HG03575 (cell line): Measurements from ENCODE around the gene LRMDA.

Experiments
- ATAC-seq: cut with Tn5 transposase; IDR thresholded peaks from one replicate; pipeline ENCODE4 v1.9.1; 2021; ENCODE audit not compliant: unreplicated experiment, insufficient number of reproducible peaks, low FRiP score; ENCODE audit errors: extremely low read depth

Gene LRMDA

DNA sequence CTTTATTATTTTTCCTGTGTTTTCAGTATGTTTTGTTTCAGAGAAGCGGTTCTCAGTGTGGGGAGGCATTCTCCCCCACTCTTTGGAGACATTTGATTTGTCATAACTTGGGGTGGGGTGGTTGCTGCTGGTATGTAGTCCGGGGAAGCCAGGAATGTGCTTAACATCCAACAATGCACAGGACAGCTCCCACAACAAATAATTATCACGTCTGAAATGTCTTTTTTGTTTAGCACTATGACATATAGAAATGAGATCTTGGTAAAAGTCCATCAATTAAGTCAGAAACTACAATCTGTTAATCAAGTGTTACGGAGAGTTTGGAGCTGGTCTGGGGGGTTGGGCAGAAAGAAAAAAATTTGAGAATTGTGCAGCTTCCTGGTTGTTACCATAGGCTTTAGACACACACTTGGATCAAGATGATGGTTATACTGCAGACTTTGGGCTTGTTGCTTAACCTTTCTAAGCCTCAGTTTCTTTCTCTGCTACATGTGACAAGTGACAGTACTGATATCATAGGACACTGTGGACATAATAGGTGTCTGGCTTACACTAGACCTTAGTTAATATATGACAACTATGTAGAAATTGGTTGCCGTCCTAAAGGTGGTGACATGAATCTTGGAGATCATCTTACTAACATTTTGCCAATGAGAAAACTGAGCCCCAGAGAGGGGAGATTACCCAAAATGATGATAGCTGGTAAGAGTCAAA, 113.7 kb downstream of the LRMDA start:
- ATAC-seq = no peak

- ATAC-seq = no peak
Observed at GRCh38 chr10:75546004-75546403, 114.6 kb downstream of the LRMDA start.

GRCh38 chr10:75547391-75548298, 116.2 kb downstream of the LRMDA start:
- ATAC-seq = no peak

DNA sequence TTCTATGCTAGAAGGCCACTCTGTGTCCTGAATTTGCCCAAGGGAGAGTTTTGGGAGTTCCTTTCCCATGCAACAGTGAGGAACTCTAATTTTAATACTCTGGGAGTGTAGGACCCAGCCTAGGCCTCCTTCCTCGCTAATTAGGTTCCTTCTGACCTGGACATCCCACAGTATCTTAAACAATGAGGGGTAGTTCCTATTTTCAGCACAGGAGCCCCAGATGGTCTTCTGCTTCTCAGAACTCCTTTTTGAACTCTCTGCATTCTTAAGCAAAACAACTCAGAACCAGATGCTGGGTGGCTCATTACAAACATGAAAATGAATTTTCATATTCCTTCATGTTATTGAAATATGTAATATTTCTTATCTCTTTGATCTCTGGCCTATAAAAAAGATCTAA, 116.9 kb downstream of the LRMDA start:
- no peak for ATAC-seq

DNA sequence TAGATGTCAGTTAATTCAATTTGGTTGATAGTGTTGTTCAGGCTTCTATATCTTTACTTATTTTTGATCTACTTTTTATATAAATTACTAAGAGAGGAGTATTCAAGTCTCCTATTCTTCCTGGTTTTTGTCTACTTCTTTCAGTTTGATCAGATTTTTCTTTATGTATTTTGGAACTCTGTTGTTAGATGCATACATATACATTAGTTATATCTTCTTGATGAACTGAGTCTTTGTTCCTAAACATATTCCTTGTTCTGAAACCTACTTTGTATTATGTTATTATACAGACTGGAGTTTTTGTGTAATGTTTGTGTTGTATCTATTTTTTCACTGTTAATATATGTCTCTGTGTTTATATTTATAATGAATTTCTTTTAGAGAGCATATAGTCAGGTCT, 118.8 kb downstream of the LRMDA start:
- no peak for ATAC-seq

DNA sequence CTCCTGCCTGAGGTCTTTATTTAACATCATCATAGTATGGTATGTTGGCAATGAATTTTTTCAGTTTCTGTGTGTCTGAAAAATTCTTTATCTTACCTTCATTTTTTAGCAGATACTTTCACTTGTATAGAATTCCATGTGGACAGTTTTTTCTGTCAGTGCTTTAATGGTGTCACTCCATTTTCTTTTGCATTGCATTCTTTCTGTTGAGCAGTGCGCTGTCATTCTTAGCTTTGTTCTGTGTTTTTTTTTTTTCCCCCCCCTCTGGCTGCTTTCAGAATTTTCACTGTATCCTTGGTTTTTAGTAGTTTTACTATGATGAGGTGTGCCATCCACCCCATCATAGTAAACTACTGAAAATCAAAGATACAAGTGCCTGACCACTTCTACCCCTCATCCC, 120.7 kb downstream of the LRMDA start:
- ATAC-seq = no peak

DNA sequence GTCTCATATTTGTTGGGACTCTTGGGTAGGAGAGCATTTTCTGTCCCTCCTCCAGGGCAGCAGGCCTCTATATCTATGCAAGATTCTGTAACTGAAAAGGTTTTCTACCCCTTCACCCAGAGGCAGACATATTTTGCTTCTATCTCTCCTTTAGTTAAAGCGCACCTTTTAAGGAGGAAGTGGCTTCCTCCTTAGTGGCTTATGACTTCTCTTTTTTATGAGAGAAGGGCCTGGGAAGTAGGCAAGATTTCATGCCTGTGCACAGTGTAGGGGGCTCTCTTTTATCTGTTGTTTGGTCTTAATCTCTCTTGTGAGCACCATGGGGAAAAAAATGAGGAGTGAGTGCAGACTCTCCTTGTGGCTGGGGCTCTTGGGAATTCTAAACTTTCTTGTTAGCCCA, 122.1 kb downstream of the LRMDA start:
- ATAC-seq = no peak

- ATAC-seq = no peak
Observed at GRCh38 chr10:75555323-75555722, 123.9 kb downstream of the LRMDA start.

- ATAC-seq = no peak
Observed at GRCh38 chr10:75556320-75556719, 124.9 kb downstream of the LRMDA start.

DNA sequence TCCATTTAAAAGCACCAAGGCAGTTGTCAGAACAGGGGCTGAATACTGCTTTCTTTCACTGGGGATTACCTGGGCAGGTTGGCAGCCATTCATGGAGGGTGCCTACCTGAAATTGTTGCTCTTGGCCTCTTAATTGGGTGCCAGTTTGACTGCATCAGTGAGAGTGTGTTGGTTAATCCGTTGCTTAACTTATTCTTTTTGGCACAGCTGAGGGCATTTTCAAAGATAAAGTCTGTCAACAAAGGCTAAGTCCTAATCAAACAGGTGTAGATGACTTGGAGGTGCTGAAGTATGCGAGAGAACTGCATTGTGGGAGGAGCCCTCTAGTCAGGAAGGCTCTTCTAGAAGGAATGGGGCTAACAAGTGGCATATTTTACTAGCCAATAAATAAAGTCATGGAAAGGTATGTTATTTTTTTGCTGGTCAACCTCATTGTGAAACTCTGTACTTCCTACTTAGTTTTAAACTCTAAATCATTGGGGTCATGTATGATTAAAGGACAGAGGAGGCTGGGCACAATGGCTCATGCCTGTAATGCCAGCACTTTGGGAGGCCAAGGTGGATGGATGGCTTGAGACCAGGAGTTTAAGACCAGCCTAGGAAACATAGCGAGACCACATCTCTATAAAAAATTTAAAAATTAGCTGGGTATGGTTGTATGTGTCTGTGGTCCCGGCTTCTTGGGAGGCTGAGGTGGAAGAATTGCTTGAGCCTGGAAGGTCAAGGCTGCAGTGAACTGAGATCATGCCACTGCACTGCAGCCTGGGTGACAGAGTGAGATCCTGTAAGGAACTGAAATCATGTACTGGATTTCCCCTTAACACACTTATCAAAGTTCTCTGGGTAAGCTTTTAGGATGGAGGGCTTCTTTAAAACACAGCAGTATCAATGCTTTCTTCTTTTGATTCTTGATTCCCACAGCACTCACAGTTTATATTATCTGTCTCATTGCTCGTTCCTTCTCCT, 134.1 kb downstream of the LRMDA start:
- no peak for ATAC-seq

DNA sequence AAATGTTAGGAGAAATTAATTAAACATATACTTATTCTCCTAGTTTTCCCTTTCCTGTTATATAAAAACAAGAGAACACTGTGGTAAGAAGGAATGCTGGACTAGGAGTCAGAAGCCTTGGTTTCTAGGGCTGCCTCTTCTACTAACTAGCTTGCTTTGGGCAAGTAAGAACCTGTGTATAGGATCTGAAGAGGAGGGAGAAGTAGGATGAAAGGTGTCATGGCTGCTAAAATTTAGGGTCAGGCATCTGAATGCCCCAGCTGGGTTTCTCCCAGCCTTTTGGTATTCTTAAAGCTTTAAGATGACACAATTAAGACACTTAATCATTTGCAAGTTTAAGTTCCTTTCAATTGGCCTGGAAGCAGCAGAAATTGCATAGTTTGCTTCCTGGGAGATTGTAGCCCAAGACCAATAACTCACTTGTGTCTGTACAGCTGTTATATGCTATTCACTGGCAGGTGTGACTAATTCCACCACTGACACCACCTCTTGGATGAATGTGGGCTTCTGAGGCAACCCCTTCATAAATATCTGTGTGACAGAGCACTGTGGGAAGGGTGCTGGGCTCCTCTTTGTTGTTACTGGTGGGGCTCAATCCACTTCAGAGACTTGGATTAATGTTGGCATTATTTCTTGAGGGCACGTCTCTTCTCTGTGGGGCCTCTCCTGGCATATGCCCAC, 137.2 kb downstream of the LRMDA start:
- ATAC-seq = no peak

DNA sequence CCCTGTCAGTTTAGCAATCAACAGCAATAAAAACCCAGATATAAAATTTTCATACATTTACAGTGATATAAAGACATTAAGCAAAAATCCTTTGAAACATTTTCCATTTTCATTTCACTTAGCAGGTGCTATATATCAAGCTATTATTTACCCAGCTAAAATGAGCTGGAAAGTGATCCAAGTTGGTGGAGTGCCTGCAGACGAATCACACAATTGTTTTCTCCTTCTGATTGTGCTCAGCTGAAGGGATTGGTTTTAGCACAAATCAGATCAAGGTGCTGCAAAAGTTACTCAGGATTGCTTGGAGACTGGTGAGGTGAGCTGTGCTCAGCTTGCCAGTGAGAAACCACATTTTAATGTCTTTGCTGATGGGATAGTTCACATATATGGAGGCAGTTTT, 138.1 kb downstream of the LRMDA start:
- no peak for ATAC-seq

- ATAC-seq = no peak
Observed at GRCh38 chr10:75572478-75572877, 141.1 kb downstream of the LRMDA start.

DNA sequence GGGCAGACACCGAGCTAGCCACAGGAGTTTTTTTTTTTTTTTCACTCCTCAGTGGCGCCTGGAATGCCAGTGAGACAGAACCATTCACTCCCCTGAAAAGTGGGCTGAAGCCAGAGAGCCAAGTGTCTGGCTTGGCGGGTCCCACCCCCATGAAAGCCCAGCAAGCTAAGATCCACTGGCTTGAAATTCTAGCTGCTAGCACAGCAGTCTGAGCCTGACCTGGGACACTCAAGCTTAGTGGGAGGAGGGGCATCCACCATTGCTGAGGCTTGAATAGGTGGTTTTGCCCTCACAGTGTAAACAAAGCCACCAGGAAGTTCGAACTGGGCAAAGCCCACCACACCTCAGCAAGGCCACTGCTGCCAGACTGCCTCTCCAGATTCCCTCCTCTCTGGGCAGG, 144.5 kb downstream of the LRMDA start:
- ATAC-seq = no peak

DNA sequence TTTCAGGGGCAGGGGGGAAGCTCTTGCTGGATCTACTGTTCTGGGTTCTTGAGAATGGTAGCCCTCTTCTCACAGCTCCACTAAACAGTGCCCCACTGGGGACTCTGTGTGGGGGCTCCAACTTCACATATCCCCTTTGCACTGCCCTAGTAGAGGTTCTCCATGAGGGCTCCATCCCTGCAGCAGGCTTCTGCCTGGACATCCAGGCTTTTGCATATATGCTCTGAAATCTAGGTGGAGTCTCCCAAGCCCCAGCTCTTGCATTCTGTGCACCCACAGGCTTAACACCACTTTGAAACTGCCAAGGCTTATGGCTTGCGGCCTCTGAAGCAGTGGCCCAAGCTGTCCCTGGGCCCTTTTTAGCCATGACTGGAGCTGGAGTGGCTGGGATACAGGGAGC, 150.7 kb downstream of the LRMDA start:
- no peak for ATAC-seq

DNA sequence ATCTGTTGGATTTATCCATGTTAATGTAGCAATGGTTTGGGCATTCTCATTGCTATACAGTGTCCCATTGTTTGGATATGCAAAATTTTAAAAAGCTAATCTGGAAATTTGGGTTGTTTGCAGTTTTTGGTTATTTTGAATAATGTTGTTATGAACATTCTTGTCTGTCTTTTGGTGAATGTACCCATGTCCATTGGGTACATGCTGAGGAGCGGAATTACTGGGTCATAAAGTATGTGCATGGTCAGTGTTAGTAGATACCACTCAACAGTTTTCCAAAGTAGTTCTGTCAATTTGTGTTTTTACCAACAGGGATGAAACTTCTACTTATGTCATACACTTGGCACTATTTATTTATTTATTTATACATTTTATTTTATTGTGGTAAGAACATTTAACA, 153.9 kb downstream of the LRMDA start:
- ATAC-seq = no peak

DNA sequence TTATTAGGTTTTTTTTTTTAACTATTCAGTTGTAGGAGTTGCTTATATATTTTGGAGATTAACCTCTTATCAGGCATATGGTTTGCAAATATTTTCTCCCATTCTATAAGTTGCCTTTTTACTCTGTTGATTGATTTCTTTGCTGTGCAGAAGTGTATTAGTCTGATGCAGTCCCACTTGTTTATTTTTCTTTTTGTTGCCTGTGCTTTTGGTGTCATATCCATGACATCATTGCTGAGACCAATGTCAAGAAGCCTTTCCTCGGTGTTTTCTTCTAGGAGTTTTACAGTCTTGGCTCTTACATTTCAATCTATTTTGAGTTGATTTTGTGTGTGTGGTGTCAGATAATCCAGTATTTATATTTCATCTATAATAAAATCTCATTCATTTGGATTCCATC, 155.4 kb downstream of the LRMDA start:
- no peak for ATAC-seq

- ATAC-seq = no peak
Observed at GRCh38 chr10:75588031-75588430, 156.6 kb downstream of the LRMDA start.
